ENCODE measurements around the gene TFEC. TPM values are rescaled to one million over a fixed set of nuclear protein-coding genes. Genes with fewer than 3 reads are reported as not detected.

TFEC gene
- polyA plus RNA-seq (2013) = 0.08 and 0.19 TPM in 2 replicates

- Histone ChIP-seq H3K23ac (ENCODE audit: low read length) (no peak within 1 kb of the TSS), H4K12ac (ENCODE audit: low read depth, low read length) (no peak within 1 kb of the TSS), H3K4me2 (ENCODE audit: low read length) (no peak within 1 kb of the TSS), H3K14ac (ENCODE audit: low read length) (no peak within 1 kb of the TSS), H3K9me3 (ENCODE audit: insufficient read depth, low read depth, low read length) (no peaks in the 10 kb centered on the region), H3K27ac (ENCODE audit: low read depth, low read length) (no peak within 1 kb of the TSS), H2AK5ac (ENCODE audit: low read length) (no peak within 1 kb of the TSS), H3K27me3 (ENCODE audit: insufficient read depth, low read length) (no peaks in the 10 kb centered on the region), H3K79me2 (ENCODE audit: control insufficient read depth, insufficient read depth, low read length, poor library complexity) (no peaks in the 10 kb centered on the region), H3K4me3 (ENCODE audit: low read depth, low read length) (no peak within 1 kb of the TSS), H3K18ac (ENCODE audit: low read length) (no peak within 1 kb of the TSS), H3K4ac (ENCODE audit: low read depth, low read length) (no peak within 1 kb of the TSS), H3K79me1 (ENCODE audit: low read length) (no peaks in the 10 kb centered on the region), H3K9ac (ENCODE audit: low read length) (no peak within 1 kb of the TSS), H2BK5ac (ENCODE audit: low read depth, low read length, poor library complexity) (no peak within 1 kb of the TSS), H4K91ac (ENCODE audit: low read depth, low read length) (no peak within 1 kb of the TSS), H2BK12ac (ENCODE audit: low read length) (no peak within 1 kb of the TSS), H2AFZ (ENCODE audit: insufficient read depth, low read length, poor library complexity) (no peak within 1 kb of the TSS), H3K4me1 (ENCODE audit: control insufficient read depth in 1 of 2, insufficient read depth in 2 of 2, low read length in 2 of 2) (no peaks in the 10 kb centered on the region), H2BK120ac (ENCODE audit: insufficient read depth, low read length, poor library complexity) (no peak within 1 kb of the TSS), H4K8ac (ENCODE audit: low read depth, low read length) (no peak within 1 kb of the TSS), H3K36me3 (ENCODE audit: control insufficient read depth in 1 of 2, insufficient read depth in 2 of 2, low read length in 2 of 2) (no peaks in the 10 kb centered on the region)
- WGBS (ENCODE audit: extremely low coverage, insufficient coverage, insufficient read length) = no CpG with 5 or more reads among the region's 3 CpGs
- peak; percentile 14 to 72 for DNase-seq
Measured at GRCh38 chr7:116030651-116031276, at the start of gene TFEC. Gene TFEC, minus strand, starts transcription at chr7:116030763. Its CDS starts 46,322 bp downstream, at chr7:115984441.

GRCh38 chr7:116075351-116076145, 45.0 kb upstream of the TFEC start:
- Histone ChIP-seq H2BK5ac (ENCODE audit: low read depth, low read length, poor library complexity) (no peak overlapping the region), H4K12ac (ENCODE audit: low read depth, low read length) (no peak overlapping the region), H3K9ac (ENCODE audit: low read length) (no peak overlapping the region), H3K23ac (ENCODE audit: low read length) (no peak overlapping the region), H4K8ac (ENCODE audit: low read depth, low read length) (no peak overlapping the region), H3K4me2 (ENCODE audit: low read length) (no peak overlapping the region), H3K79me2 (ENCODE audit: control insufficient read depth, insufficient read depth, low read length, poor library complexity) (no peaks in the 10 kb centered on the region), H3K79me1 (ENCODE audit: low read length) (no peaks in the 10 kb centered on the region), H2BK120ac (ENCODE audit: insufficient read depth, low read length, poor library complexity) (no peak overlapping the region), H3K14ac (ENCODE audit: low read length) (no peak overlapping the region), H3K4me1 (ENCODE audit: control insufficient read depth in 1 of 2, insufficient read depth in 2 of 2, low read length in 2 of 2) (no peaks in the 10 kb centered on the region), H2AFZ (ENCODE audit: insufficient read depth, low read length, poor library complexity) (no peak overlapping the region), H3K18ac (ENCODE audit: low read length) (no peak overlapping the region), H3K27ac (ENCODE audit: low read depth, low read length) (no peak overlapping the region), H3K36me3 (ENCODE audit: control insufficient read depth in 1 of 2, insufficient read depth in 2 of 2, low read length in 2 of 2) (no peaks in the 10 kb centered on the region), H3K27me3 (ENCODE audit: insufficient read depth, low read length) (no peaks in the 10 kb centered on the region), H3K9me3 (ENCODE audit: insufficient read depth, low read depth, low read length) (no peaks in the 10 kb centered on the region), H3K4ac (ENCODE audit: low read depth, low read length) (no peak overlapping the region), H2AK5ac (ENCODE audit: low read length) (no peak overlapping the region), H2BK12ac (ENCODE audit: low read length) (no peak overlapping the region), H4K91ac (ENCODE audit: low read depth, low read length) (no peak overlapping the region), H3K4me3 (ENCODE audit: low read depth, low read length) (no peak overlapping the region)
- no CpG with 5 or more reads among the region's 5 CpGs for WGBS (ENCODE audit: extremely low coverage, insufficient coverage, insufficient read length)
- no peak for DNase-seq

GRCh38 chr7:116071629-116072028, 41.1 kb upstream of the TFEC start:
- Histone ChIP-seq H2AK5ac (ENCODE audit: low read length) (no peak overlapping the region), H2BK120ac (ENCODE audit: insufficient read depth, low read length, poor library complexity) (no peak overlapping the region), H3K18ac (ENCODE audit: low read length) (no peak overlapping the region), H3K27ac (ENCODE audit: low read depth, low read length) (no peak overlapping the region), H4K12ac (ENCODE audit: low read depth, low read length) (no peak overlapping the region), H3K36me3 (ENCODE audit: control insufficient read depth in 1 of 2, insufficient read depth in 2 of 2, low read length in 2 of 2) (no peaks in the 10 kb centered on the region), H3K4ac (ENCODE audit: low read depth, low read length) (no peak overlapping the region), H3K14ac (ENCODE audit: low read length) (no peak overlapping the region), H4K8ac (ENCODE audit: low read depth, low read length) (no peak overlapping the region), H3K27me3 (ENCODE audit: insufficient read depth, low read length) (no peaks in the 10 kb centered on the region), H2BK5ac (ENCODE audit: low read depth, low read length, poor library complexity) (no peak overlapping the region), H3K4me3 (ENCODE audit: low read depth, low read length) (no peak overlapping the region), H3K4me2 (ENCODE audit: low read length) (no peak overlapping the region), H4K91ac (ENCODE audit: low read depth, low read length) (no peak overlapping the region), H3K9me3 (ENCODE audit: insufficient read depth, low read depth, low read length) (no peaks in the 10 kb centered on the region), H3K79me2 (ENCODE audit: control insufficient read depth, insufficient read depth, low read length, poor library complexity) (no peaks in the 10 kb centered on the region), H3K9ac (ENCODE audit: low read length) (no peak overlapping the region), H3K23ac (ENCODE audit: low read length) (no peak overlapping the region), H3K79me1 (ENCODE audit: low read length) (no peaks in the 10 kb centered on the region), H2AFZ (ENCODE audit: insufficient read depth, low read length, poor library complexity) (no peak overlapping the region), H3K4me1 (ENCODE audit: control insufficient read depth in 1 of 2, insufficient read depth in 2 of 2, low read length in 2 of 2) (no peaks in the 10 kb centered on the region), H2BK12ac (ENCODE audit: low read length) (no peak overlapping the region)
- DNase-seq = no peak

GRCh38 chr7:116064179-116064578, 33.6 kb upstream of the TFEC start:
- Histone ChIP-seq H3K4me1 (ENCODE audit: control insufficient read depth in 1 of 2, insufficient read depth in 2 of 2, low read length in 2 of 2) (no peaks in the 10 kb centered on the region), H2AK5ac (ENCODE audit: low read length) (no peak overlapping the region), H3K27ac (ENCODE audit: low read depth, low read length) (no peak overlapping the region), H3K23ac (ENCODE audit: low read length) (no peak overlapping the region), H2BK12ac (ENCODE audit: low read length) (no peak overlapping the region), H3K9me3 (ENCODE audit: insufficient read depth, low read depth, low read length) (no peaks in the 10 kb centered on the region), H3K4me2 (ENCODE audit: low read length) (no peak overlapping the region), H2AFZ (ENCODE audit: insufficient read depth, low read length, poor library complexity) (no peak overlapping the region), H2BK120ac (ENCODE audit: insufficient read depth, low read length, poor library complexity) (no peak overlapping the region), H3K9ac (ENCODE audit: low read length) (no peak overlapping the region), H3K36me3 (ENCODE audit: control insufficient read depth in 1 of 2, insufficient read depth in 2 of 2, low read length in 2 of 2) (no peaks in the 10 kb centered on the region), H3K79me2 (ENCODE audit: control insufficient read depth, insufficient read depth, low read length, poor library complexity) (no peaks in the 10 kb centered on the region), H3K79me1 (ENCODE audit: low read length) (no peaks in the 10 kb centered on the region), H3K4me3 (ENCODE audit: low read depth, low read length) (no peak overlapping the region), H2BK5ac (ENCODE audit: low read depth, low read length, poor library complexity) (no peak overlapping the region), H3K18ac (ENCODE audit: low read length) (no peak overlapping the region), H4K8ac (ENCODE audit: low read depth, low read length) (no peak overlapping the region), H3K4ac (ENCODE audit: low read depth, low read length) (no peak overlapping the region), H4K12ac (ENCODE audit: low read depth, low read length) (no peak overlapping the region), H3K14ac (ENCODE audit: low read length) (no peak overlapping the region), H4K91ac (ENCODE audit: low read depth, low read length) (no peak overlapping the region), H3K27me3 (ENCODE audit: insufficient read depth, low read length) (no peaks in the 10 kb centered on the region)
- no peak for DNase-seq
- no CpG with 5 or more reads among the region's 1 CpG for WGBS (ENCODE audit: extremely low coverage, insufficient coverage, insufficient read length)

Data from trophoblast cell (in vitro differentiated cells and primary cell).